K562 (cell line): Measurements from ENCODE around the gene TM4SF20. TPM values are rescaled to one million over a fixed set of nuclear protein-coding genes. Genes with fewer than 3 reads are reported as not detected.

Experiments used
- CBX2 ChIP-seq: fragments of 200-600 bp; sonication (generic); IDR thresholded peaks from one replicate; pipeline ENCODE4 v1.6.1; 2012; ENCODE audit warnings: mild to moderate bottlenecking, low read length, inconsistent platforms; ENCODE audit not compliant: insufficient read depth, poor library complexity, severe bottlenecking
- CCAR2 ChIP-seq: fragments of 200-400 bp; formaldehyde crosslinking; IDR thresholded peaks from 2 replicates; pipeline ENCODE4 v1.6.1; 2017; ENCODE audit warnings: mild to moderate bottlenecking, low read depth, low read length
- FOXJ3 ChIP-seq: sonication (generic); formaldehyde crosslinking; IDR thresholded peaks from 2 replicates; pipeline ENCODE4 v1.4.0; 2020; ENCODE audit warnings: mild to moderate bottlenecking, missing genetic modification reagents
- JUNB ChIP-seq: fragments of 450-650 bp; formaldehyde crosslinking; conservative IDR thresholded peaks from 2 replicates; pipeline ENCODE4 v1.4.0; 2020; ENCODE audit warnings: mild to moderate bottlenecking
- MEF2D ChIP-seq: conservative IDR thresholded peaks from 2 replicates; pipeline ENCODE4 v1.6.1; 2016; ENCODE audit warnings: low read depth, missing genetic modification characterization, missing compliant biosample characterization
- MTA2 ChIP-seq: fragments of 450-650 bp; IDR thresholded peaks from 2 replicates; pipeline ENCODE4 v1.6.1; 2016; ENCODE audit warnings: low read depth
- MTA3 ChIP-seq: fragments of 450-650 bp; formaldehyde crosslinking; IDR thresholded peaks from 2 replicates; pipeline ENCODE4 v1.6.1; 2017; ENCODE audit warnings: mild to moderate bottlenecking, borderline replicate concordance
- PHB2 ChIP-seq: fragments of 450-650 bp; IDR thresholded peaks from 2 replicates; pipeline ENCODE4 v1.6.1; 2017; ENCODE audit warnings: low read depth
- SRF ChIP-seq, 2 experiments: fragments of 250-450, 450-650 bp in 1 of 2; sonication (Bioruptor Pico) in 1 of 2; sonication (generic) in 1 of 2; formaldehyde crosslinking; IDR thresholded peaks; 2 replicates each; pipeline versions ENCODE4 v1.5.0 to v1.5.1; 2020 to 2022; ENCODE audit warnings: mild to moderate bottlenecking in 1 of 2, missing genetic modification reagents in 1 of 2
- U2AF1 ChIP-seq: fragments of 200-400 bp; formaldehyde crosslinking; optimal IDR thresholded peaks from 2 replicates; pipeline ENCODE3; 2017; ENCODE audit warnings: mild to moderate bottlenecking, low read depth, low read length, moderate library complexity
- polyA plus RNA-seq, 8 experiments: library from polyadenylated mRNA; depleted of rRNA in 4 of 8; stranded (reverse) in 5 of 8; unstranded in 3 of 8; fragments of >200 nt; fragmentation: Nextera tagmentation in 2 of 8; fragmentation: Illumina TruSeq in 1 of 8; extraction: Ambion mirVana in 2 of 8; extraction: Trizol in 1 of 8; gene quantifications; 2 replicates each; pipeline versions ENCODE4 v1.2.1 to v1.2.3, GENCODE V29; 2011 to 2014; ENCODE audit warnings: inconsistent platforms in 1 of 8, missing spikeins in 1 of 8
- total RNA-seq, 7 experiments: library from RNA; depleted of rRNA in 6 of 7; stranded (reverse); fragments of >200 nt in 6 of 7; fragmentation: Illumina TruSeq in 2 of 7; extraction: Trizol in 2 of 7; gene quantifications; 2 replicates each; pipeline versions ENCODE4 v1.2.1 to v1.2.3, GENCODE V29; 2011 to 2021; ENCODE audit warnings: low replicate concordance in 1 of 7
- TF ChIP-seq, protein P1 (sequence below), 2 experiments: fragments of 450-650 bp; IDR thresholded peaks; 2 replicates each; pipeline ENCODE4 v1.6.1; 2016; ENCODE audit warnings: mild to moderate bottlenecking in 2 of 2, borderline replicate concordance in 1 of 2, low read depth in 1 of 2, moderate library complexity in 1 of 2
- TF ChIP-seq, protein P2 (sequence below): sonication (generic); formaldehyde crosslinking; IDR thresholded peaks from 2 replicates; pipeline ENCODE4 v1.4.0; 2020; ENCODE audit warnings: mild to moderate bottlenecking, missing genetic modification reagents
- TF ChIP-seq, protein P3 (sequence below): fragments of 450-650 bp; IDR thresholded peaks from 2 replicates; pipeline ENCODE4 v1.6.1; 2016; ENCODE audit warnings: mild to moderate bottlenecking

The TM4SF20 gene
- total and polyA plus RNA-seq, 9 of the 15 experiments (the other 6 are each of a cell fraction or from before 2014, with no cell fraction given) = not detected

DNA sequence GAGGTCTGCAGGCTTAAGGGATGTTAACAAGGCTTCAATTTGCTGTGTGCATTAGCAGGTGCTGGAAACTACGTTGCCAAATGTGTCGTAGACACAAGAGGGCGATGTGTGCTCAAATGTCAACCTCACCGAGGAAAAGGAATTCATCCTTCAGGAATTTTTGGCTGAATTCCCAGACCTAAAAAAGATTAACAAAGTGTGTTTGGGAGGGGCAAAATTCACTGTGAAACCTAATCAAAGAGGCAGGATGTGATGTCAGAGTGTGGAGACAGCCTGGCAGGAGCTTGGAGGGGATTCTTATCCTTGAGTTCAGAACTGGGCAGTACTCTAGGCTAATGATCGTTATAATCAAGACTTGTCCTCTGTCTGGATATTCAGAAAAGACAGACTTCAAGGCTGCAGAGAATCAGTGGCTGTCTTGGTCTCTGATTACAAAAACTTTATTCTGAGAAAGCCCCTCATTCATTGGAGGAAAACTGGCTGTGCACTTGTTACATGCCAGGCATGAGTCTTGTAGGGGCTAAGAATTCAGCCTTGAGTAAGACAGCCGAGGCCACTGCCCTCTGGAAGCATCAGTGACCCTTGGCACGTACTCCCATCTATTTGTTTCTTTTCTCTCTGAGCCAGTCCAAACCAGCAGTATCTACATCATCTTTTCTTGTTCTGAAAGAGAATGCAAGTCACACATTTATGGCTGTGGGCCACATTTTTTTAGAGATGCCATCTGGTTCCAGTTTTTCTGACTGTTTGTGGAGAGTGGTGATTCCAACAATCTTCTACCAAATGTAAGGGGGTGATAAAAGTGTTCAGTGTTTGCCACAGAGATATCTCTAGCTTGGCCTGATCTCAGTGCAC lies 27.3 kb upstream of the TM4SF20 start (continued):
- TF ChIP-seq, protein P1, sequence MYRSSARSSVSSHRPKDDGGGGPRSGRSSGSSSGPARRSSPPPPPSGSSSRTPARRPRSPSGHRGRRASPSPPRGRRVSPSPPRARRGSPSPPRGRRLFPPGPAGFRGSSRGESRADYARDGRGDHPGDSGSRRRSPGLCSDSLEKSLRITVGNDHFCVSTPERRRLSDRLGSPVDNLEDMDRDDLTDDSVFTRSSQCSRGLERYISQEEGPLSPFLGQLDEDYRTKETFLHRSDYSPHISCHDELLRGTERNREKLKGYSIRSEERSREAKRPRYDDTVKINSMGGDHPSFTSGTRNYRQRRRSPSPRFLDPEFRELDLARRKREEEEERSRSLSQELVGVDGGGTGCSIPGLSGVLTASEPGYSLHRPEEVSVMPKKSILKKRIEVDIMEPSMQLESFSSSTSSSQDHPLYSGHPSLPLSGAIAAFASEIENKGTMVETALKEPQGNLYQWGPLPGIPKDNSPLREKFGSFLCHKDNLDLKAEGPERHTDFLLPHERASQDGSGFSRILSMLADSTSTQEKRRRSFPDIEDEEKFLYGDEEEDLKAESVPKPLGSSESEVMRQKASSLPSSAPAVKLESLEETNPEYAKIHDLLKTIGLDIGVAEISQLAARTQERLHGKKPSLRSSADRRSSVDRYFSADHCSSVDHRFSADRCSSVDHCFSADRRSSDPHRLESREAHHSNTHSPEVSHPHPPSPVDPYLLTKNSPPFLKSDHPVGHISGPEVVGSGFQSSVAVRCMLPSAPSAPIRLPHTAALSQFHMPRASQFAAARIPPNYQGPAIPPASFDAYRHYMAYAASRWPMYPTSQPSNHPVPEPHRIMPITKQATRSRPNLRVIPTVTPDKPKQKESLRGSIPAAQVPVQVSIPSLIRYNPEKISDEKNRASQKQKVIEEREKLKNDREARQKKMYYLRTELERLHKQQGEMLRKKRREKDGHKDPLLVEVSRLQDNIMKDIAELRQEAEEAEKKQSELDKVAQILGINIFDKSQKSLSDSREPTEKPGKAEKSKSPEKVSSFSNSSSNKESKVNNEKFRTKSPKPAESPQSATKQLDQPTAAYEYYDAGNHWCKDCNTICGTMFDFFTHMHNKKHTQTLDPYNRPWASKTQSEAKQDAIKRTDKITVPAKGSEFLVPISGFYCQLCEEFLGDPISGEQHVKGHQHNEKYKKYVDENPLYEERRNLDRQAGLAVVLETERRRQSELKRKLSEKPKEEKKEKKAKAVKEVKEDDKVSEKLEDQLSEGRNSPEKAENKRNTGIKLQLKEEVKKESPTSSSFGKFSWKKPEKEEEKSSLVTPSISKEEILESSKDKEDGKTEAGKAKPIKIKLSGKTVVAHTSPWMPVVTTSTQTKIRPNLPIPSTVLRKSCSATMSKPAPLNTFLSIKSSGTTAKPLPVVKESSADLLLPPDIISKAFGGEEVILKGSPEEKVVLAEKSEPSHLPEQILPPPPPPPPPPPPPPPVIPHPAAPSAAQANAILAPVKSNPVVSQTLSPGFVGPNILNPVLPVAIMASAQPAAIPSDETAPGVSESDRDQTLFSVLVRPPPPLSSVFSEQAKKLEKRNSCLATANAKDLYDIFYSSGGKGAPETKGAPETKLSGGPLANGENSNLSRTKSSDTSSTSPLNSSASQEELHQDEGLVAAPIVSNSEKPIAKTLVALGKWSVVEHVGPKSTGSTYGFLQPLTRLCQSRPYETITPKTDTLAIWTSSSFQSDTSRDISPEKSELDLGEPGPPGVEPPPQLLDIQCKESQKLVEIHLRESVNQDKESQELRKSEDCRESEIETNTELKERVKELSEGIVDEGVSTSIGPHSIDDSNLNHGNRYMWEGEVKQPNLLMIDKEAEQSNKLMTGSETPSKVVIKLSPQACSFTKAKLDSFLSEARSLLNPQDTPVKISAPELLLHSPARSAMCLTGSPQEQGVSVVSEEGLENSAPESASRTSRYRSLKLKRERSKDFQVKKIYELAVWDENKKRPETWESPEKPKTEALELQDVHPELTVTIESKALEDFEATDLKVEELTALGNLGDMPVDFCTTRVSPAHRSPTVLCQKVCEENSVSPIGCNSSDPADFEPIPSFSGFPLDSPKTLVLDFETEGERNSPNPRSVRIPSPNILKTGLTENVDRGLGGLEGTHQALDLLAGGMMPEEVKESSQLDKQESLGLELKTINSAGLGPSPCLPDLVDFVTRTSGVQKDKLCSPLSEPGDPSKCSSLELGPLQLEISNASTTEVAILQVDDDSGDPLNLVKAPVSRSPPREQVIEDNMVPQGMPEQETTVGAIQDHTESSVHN (IDR thresholded peaks at IDR 0.05; ENCODE audit: borderline replicate concordance in 1 of 2, low read depth in 1 of 2) = no peak
- TF ChIP-seq CBX2 (no peak), JUNB (CRISPR knock-in tag) (no peak), MTA2 (no peak), PHB2 (no peak), FOXJ3 (CRISPR knock-in tag) (no peak), MEF2D (tag) (no peak), SRF (CRISPR knock-in tag; IDR thresholded peaks at IDR 0.05) (no peak), MTA3 (no peak), CCAR2 (no peak), U2AF1 (no peak)
- TF ChIP-seq, protein P2, sequence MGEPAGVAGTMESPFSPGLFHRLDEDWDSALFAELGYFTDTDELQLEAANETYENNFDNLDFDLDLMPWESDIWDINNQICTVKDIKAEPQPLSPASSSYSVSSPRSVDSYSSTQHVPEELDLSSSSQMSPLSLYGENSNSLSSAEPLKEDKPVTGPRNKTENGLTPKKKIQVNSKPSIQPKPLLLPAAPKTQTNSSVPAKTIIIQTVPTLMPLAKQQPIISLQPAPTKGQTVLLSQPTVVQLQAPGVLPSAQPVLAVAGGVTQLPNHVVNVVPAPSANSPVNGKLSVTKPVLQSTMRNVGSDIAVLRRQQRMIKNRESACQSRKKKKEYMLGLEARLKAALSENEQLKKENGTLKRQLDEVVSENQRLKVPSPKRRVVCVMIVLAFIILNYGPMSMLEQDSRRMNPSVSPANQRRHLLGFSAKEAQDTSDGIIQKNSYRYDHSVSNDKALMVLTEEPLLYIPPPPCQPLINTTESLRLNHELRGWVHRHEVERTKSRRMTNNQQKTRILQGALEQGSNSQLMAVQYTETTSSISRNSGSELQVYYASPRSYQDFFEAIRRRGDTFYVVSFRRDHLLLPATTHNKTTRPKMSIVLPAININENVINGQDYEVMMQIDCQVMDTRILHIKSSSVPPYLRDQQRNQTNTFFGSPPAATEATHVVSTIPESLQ (CRISPR knock-in tag) = no peak
- TF ChIP-seq, protein P3, sequence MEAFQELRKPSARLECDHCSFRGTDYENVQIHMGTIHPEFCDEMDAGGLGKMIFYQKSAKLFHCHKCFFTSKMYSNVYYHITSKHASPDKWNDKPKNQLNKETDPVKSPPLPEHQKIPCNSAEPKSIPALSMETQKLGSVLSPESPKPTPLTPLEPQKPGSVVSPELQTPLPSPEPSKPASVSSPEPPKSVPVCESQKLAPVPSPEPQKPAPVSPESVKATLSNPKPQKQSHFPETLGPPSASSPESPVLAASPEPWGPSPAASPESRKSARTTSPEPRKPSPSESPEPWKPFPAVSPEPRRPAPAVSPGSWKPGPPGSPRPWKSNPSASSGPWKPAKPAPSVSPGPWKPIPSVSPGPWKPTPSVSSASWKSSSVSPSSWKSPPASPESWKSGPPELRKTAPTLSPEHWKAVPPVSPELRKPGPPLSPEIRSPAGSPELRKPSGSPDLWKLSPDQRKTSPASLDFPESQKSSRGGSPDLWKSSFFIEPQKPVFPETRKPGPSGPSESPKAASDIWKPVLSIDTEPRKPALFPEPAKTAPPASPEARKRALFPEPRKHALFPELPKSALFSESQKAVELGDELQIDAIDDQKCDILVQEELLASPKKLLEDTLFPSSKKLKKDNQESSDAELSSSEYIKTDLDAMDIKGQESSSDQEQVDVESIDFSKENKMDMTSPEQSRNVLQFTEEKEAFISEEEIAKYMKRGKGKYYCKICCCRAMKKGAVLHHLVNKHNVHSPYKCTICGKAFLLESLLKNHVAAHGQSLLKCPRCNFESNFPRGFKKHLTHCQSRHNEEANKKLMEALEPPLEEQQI = no peak
